Lower leg skin (tissue), 4 donors: ENCODE data around the gene EIF4EBP2. TPM values are rescaled to one million over a fixed set of nuclear protein-coding genes. Genes with fewer than 3 reads are reported as not detected.

Experiments used
- DNase-seq, 2 donors: peaks; one replicate each; pipeline ENCODE4 v3.0.0-alpha.2; 2019; ENCODE audit warnings: low spot score in 2 of 2
- H3K4me3 ChIP-seq: fragments of 200-600 bp; sonication (generic); 2 replicates; pipeline ENCODE4 v1.5.1; 2017; ENCODE audit warnings: mild to moderate bottlenecking, low read depth; ENCODE audit not compliant: poor library complexity, severe bottlenecking
- POLR2A ChIP-seq, 2 donors: fragments of 450-650 bp; IDR thresholded peaks; one replicate each; pipeline ENCODE4 v1.6.1; 2016 to 2017; ENCODE audit warnings: antibody characterized with exemption in 2 of 2, mild to moderate bottlenecking in 1 of 2, moderate library complexity in 1 of 2
- WGBS, 2 donors: methylation state at CpG; one replicate each; pipeline ENCODE4 v1.1.5; 2018; 5-methylcytosine and 5-hydroxymethylcytosine counted together
- intact Hi-C: fragments of 100-400 bp; cut with DNase I; formaldehyde crosslinking; loops from one replicate; pipeline ENCODE4 v1.15.0; 2023; ENCODE audit warnings: low total_unique reads
- total RNA-seq, 4 donors: library from RNA; depleted of rRNA; stranded (reverse); fragments of >200 nt; gene quantifications; one replicate each; pipeline ENCODE4 v1.1.0, GENCODE V29; 2016
- TF ChIP-seq, protein P1 (sequence below), 3 donors: fragments of 450-650 bp; IDR thresholded peaks; one replicate each; pipeline ENCODE4 v1.5.1; 2016; ENCODE audit warnings: antibody characterized with exemption in 3 of 3, mild to moderate bottlenecking in 3 of 3, moderate library complexity in 2 of 3

The EIF4EBP2 gene
- total RNA-seq, 4 donors from 2014 or later, result 40.2 to 68.0 (median 58.9) TPM

GRCh38 chr10:70367195-70367796 is 36.6 kb upstream of the EIF4EBP2 start:
- 79 to 87% methylated on average over 8 of the region's 8 CpGs for WGBS, 2 donors
- H3K4me3 ChIP-seq, result no peak overlapping the region
- no peak for DNase-seq
- intact Hi-C loops, result loop anchor here (5.0 kb wide), 1 partner anchor 145 kb away; no protein-coding TSS in a partner anchor
- TF ChIP-seq, protein P1, sequence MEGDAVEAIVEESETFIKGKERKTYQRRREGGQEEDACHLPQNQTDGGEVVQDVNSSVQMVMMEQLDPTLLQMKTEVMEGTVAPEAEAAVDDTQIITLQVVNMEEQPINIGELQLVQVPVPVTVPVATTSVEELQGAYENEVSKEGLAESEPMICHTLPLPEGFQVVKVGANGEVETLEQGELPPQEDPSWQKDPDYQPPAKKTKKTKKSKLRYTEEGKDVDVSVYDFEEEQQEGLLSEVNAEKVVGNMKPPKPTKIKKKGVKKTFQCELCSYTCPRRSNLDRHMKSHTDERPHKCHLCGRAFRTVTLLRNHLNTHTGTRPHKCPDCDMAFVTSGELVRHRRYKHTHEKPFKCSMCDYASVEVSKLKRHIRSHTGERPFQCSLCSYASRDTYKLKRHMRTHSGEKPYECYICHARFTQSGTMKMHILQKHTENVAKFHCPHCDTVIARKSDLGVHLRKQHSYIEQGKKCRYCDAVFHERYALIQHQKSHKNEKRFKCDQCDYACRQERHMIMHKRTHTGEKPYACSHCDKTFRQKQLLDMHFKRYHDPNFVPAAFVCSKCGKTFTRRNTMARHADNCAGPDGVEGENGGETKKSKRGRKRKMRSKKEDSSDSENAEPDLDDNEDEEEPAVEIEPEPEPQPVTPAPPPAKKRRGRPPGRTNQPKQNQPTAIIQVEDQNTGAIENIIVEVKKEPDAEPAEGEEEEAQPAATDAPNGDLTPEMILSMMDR (IDR thresholded peaks at IDR 0.05), result no peak
- TF ChIP-seq POLR2A (IDR thresholded peaks at IDR 0.05), result no peak

DNA sequence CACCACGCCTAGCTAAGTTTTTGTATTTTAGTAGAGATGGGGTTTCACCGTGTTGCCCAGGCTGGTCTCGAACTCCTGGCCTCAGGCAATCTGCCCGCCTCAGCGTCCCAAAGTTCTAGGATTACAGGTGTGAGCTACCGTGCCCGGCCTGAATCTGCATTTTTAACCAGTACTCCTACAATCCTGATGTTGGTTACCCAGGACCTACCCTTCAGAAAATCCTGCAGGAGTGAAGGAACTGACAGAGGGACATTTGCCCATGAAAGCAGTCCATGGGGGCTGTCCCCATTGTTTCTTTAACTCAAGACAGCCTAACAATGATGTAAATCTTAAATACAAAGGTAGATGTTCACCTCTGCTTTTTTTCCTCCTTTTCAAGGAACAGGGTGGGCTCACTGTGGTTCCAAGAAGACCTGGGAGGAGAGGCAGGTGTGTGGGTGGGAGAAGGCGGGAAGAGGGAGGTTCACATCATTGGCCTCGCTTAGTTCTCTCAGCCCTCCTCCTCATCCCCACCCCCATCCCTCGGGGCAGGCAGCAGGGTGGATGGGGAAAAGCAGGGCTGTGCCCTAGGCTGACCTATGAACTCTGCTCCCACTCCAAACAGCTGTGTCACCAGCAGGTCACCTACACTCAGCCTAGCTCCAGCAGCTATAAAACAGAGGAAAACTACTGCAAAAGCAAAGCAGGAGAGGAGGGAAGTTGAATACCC is 35.0 kb upstream of the EIF4EBP2 start:
- no peak for DNase-seq
- TF ChIP-seq POLR2A (IDR thresholded peaks at IDR 0.05), result no peak
- TF ChIP-seq, protein P1 (IDR thresholded peaks at IDR 0.05), result no peak
- intact Hi-C loops, result loop anchor here (5.0 kb wide), 1 partner anchor 147 kb away; no protein-coding TSS in a partner anchor
- 75 to 83% methylated on average over 10 of the region's 10 CpGs for WGBS, 2 donors
- no peak overlapping the region for H3K4me3 ChIP-seq

DNA sequence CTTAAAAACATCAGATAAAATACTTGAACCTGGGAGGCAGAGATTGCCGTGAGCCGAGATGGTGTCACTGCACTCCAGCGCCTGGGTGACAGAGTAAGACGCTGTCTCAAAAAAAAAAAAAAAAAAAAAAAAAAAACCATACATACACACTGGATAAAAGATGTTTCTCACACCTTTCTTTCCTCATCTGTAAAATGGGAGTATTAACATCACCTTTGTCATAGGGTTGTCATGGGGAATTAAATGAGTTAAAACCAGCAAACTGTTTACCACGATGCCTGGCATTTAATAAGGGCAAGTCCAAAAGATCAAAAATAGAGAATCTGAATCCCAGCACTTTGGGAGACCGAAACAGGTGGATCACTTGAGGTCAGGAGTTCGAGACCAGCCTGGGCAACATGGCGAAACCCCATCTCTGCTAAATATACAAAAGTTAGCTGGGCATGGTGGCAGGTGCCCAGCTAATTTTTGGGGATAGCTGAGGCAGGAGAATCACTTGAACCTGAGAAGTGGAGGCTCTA is 34.4 kb upstream of the EIF4EBP2 start:
- no peak for TF ChIP-seq POLR2A (IDR thresholded peaks at IDR 0.05)
- TF ChIP-seq, protein P1 (IDR thresholded peaks at IDR 0.05), result no peak

DNA sequence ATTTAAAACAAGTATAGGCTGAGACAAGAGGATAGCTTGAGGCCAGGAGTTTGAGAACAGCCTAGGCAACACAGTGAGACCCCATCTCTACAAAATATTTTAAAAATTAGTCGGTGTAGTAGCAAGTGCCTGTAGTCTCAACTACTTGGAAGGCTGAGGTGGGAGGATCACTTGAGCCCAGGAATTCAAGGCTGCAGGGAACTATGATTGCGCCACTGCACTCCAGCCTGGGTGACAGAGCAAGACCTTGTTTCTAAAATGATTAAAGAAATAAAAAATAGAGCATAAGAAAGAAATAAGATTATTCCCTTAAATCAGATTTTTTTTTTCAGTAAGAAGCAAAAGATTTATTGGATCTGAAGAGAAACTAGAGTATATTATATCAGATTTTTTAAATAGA is 33.2 kb upstream of the EIF4EBP2 start:
- TF ChIP-seq, protein P1 (IDR thresholded peaks at IDR 0.05), result no peak
- no peak for TF ChIP-seq POLR2A (IDR thresholded peaks at IDR 0.05)
- no peak overlapping the region for H3K4me3 ChIP-seq
- DNase-seq, result no peak
- intact Hi-C loops, result no loop called here
- WGBS, 2 donors, result 92 to 93% methylated on average over 2 of the region's 2 CpGs

More for the DNA sequence above, 34.4 kb upstream of the EIF4EBP2 start:
- DNase-seq, result no peak
- intact Hi-C loops, result loop anchor here (5.0 kb wide), 1 partner anchor 147 kb away; no protein-coding TSS in a partner anchor
- H3K4me3 ChIP-seq, result no peak overlapping the region
- WGBS, 2 donors, result 87 to 89% methylated on average over 8 of the region's 8 CpGs

- intact Hi-C loops, result no loop called here
- no peak for TF ChIP-seq POLR2A (IDR thresholded peaks at IDR 0.05)
- TF ChIP-seq, protein P1 (IDR thresholded peaks at IDR 0.05), result no peak
- no peak for DNase-seq
- H3K4me3 ChIP-seq, result no peak overlapping the region
- 53 to 58% methylated on average over 5 of the region's 5 CpGs for WGBS, 2 donors
Measured at GRCh38 chr10:70371846-70372245, 32.1 kb upstream of the EIF4EBP2 start.
